H9 (cell line): Measurements from ENCODE around the gene HSPA1L. TPM values are rescaled to one million over a fixed set of nuclear protein-coding genes. Genes with fewer than 3 reads are reported as not detected.

Source experiments
- DNase-seq: peaks from one replicate; pipeline ENCODE4 v3.0.0-alpha.2; 2017
- H2AFZ ChIP-seq: one replicate; pipeline ENCODE4 v1.6.1; 2013; ENCODE audit warnings: mild to moderate bottlenecking, low read length, control low read depth, moderate library complexity
- H2AK5ac ChIP-seq: 2 replicates; pipeline ENCODE4 v1.6.1; 2013; ENCODE audit warnings: low read length, control low read depth, mixed read lengths; ENCODE audit not compliant: insufficient read length
- H2BK120ac ChIP-seq: one replicate; pipeline ENCODE4 v1.6.1; 2013; ENCODE audit warnings: low read depth, mild to moderate bottlenecking, low read length, control low read depth, inconsistent platforms; ENCODE audit not compliant: poor library complexity, severe bottlenecking
- H2BK12ac ChIP-seq: 2 replicates; pipeline ENCODE4 v1.6.1; 2013; ENCODE audit warnings: low read length, control low read depth, mixed read lengths, low read depth; ENCODE audit not compliant: insufficient read length
- H2BK15ac ChIP-seq: 2 replicates; pipeline ENCODE4 v1.6.1; 2013; ENCODE audit warnings: low read depth, low read length, control low read depth
- H2BK20ac ChIP-seq: one replicate; pipeline ENCODE4 v1.6.1; 2013; ENCODE audit warnings: low read depth, mild to moderate bottlenecking, low read length, control low read depth, inconsistent platforms; ENCODE audit not compliant: poor library complexity, severe bottlenecking
- H2BK5ac ChIP-seq: 2 replicates; pipeline ENCODE4 v1.6.1; 2013; ENCODE audit warnings: low read length, control low read depth, mixed read lengths; ENCODE audit not compliant: insufficient read length
- H3K14ac ChIP-seq: 2 replicates; pipeline ENCODE4 v1.6.1; 2013; ENCODE audit warnings: low read length, control low read depth; ENCODE audit not compliant: insufficient read depth
- H3K18ac ChIP-seq: 2 replicates; pipeline ENCODE4 v1.6.1; 2013; ENCODE audit warnings: low read depth, mild to moderate bottlenecking, mixed read lengths, low read length, control low read depth; ENCODE audit not compliant: insufficient read length
- H3K23ac ChIP-seq: 2 replicates; pipeline ENCODE4 v1.6.1; 2013; ENCODE audit warnings: low read length, control low read depth, mixed read lengths, low read depth; ENCODE audit not compliant: insufficient read length
- H3K23me2 ChIP-seq: 2 replicates; pipeline ENCODE4 v1.6.1; 2013; ENCODE audit warnings: low read depth, mild to moderate bottlenecking, mixed read lengths, low read length, control low read depth; ENCODE audit not compliant: insufficient read length, poor library complexity, severe bottlenecking
- H3K27ac ChIP-seq: 2 replicates; pipeline ENCODE4 v1.5.1; 2013; ENCODE audit warnings: low read length, control low read depth, mixed read lengths, low read depth; ENCODE audit not compliant: insufficient read length
- H3K27me3 ChIP-seq: 2 replicates; pipeline ENCODE4 v1.6.1; 2013; ENCODE audit warnings: low read length, control low read depth, inconsistent platforms; ENCODE audit not compliant: insufficient read depth
- H3K4ac ChIP-seq: 2 replicates; pipeline ENCODE4 v1.6.1; 2013; ENCODE audit warnings: low read depth, mild to moderate bottlenecking, control low read depth, inconsistent platforms, low read length, moderate library complexity
- H3K4me1 ChIP-seq: 2 replicates; pipeline ENCODE4 v1.6.1; 2013; ENCODE audit warnings: low read length, control low read depth, inconsistent platforms; ENCODE audit not compliant: insufficient read depth
- H3K4me2 ChIP-seq: 2 replicates; pipeline ENCODE4 v1.6.1; 2013; ENCODE audit warnings: low read length, control low read depth, mixed read lengths; ENCODE audit not compliant: insufficient read length, insufficient read depth
- H3K56ac ChIP-seq: 2 replicates; pipeline ENCODE4 v1.6.1; 2013; ENCODE audit warnings: low read depth, mild to moderate bottlenecking, mixed read lengths, low read length, control low read depth; ENCODE audit not compliant: insufficient read length
- H3K79me1 ChIP-seq: 2 replicates; pipeline ENCODE4 v1.6.1; 2013; ENCODE audit warnings: low read depth, mild to moderate bottlenecking, moderate library complexity, low read length, control low read depth, inconsistent platforms; ENCODE audit not compliant: insufficient read depth, poor library complexity, severe bottlenecking
- H3K79me2 ChIP-seq: 2 replicates; pipeline ENCODE4 v1.6.1; 2013; ENCODE audit warnings: low read length, control low read depth, inconsistent platforms; ENCODE audit not compliant: insufficient read depth
- H3K9ac ChIP-seq: 2 replicates; pipeline ENCODE4 v1.6.1; 2013; ENCODE audit warnings: low read length, control low read depth, mixed read lengths; ENCODE audit not compliant: insufficient read length; ENCODE audit errors: extremely low read depth
- H3K9me3 ChIP-seq: one replicate; pipeline ENCODE4 v1.6.1; 2013; ENCODE audit warnings: low read depth, low read length, inconsistent platforms; ENCODE audit not compliant: control insufficient read depth
- H3T11ph ChIP-seq: one replicate; pipeline ENCODE4 v1.6.1; 2013; ENCODE audit warnings: mild to moderate bottlenecking, low read length, control low read depth, inconsistent platforms
- H4K20me1 ChIP-seq: one replicate; pipeline ENCODE4 v1.6.1; 2013; ENCODE audit not compliant: control insufficient read depth, insufficient read length, insufficient read depth
- H4K5ac ChIP-seq: 2 replicates; pipeline ENCODE4 v1.6.1; 2013; ENCODE audit warnings: low read depth, mild to moderate bottlenecking, mixed read lengths, low read length, control low read depth; ENCODE audit not compliant: insufficient read length
- H4K8ac ChIP-seq: replicated peaks from 2 replicates; pipeline ENCODE4 v1.6.1; 2013; ENCODE audit warnings: low read length, control low read depth, mixed read lengths, low read depth; ENCODE audit not compliant: insufficient read length
- H4K91ac ChIP-seq: 2 replicates; pipeline ENCODE4 v1.6.1; 2013; ENCODE audit warnings: low read depth, mild to moderate bottlenecking, moderate library complexity, mixed read lengths, low read length, control low read depth; ENCODE audit not compliant: insufficient read length
- H3K27ac Mint-ChIP-seq, 3 experiments: 2 replicates in 2 of 3; 3 replicates in 1 of 3; pipeline ENCODE4 v1.8.0; 2020 to 2021; ENCODE audit warnings: mixed read lengths in 3 of 3, mild to moderate bottlenecking in 1 of 3, moderate library complexity in 1 of 3
- H3K27me3 Mint-ChIP-seq: 2 replicates; pipeline ENCODE4 v1.8.0; 2021; ENCODE audit warnings: low read depth, mild to moderate bottlenecking, moderate library complexity, mixed read lengths
- H3K36me3 Mint-ChIP-seq, 3 experiments: 2 replicates in 2 of 3; 3 replicates in 1 of 3; pipeline ENCODE4 v1.8.0; 2020 to 2021; ENCODE audit warnings: low read depth in 3 of 3, mixed read lengths in 3 of 3; ENCODE audit not compliant: insufficient read depth in 1 of 3
- H3K4me1 Mint-ChIP-seq, 2 experiments: 2 replicates each; pipeline ENCODE4 v1.8.0; 2020; ENCODE audit warnings: mixed read lengths in 2 of 2
- H3K4me3 Mint-ChIP-seq, 2 experiments: 2 replicates in 1 of 2; 3 replicates in 1 of 2; pipeline ENCODE4 v1.8.0; 2020 to 2021; ENCODE audit warnings: mild to moderate bottlenecking in 2 of 2, mixed read lengths in 2 of 2, moderate library complexity in 1 of 2
- H3K9me3 Mint-ChIP-seq, 2 experiments: 2 replicates in 1 of 2; 3 replicates in 1 of 2; pipeline ENCODE4 v1.8.0; 2020; ENCODE audit warnings: mild to moderate bottlenecking in 2 of 2, mixed read lengths in 2 of 2, moderate library complexity in 1 of 2
- CTCF ChIP-seq: fragments of 200-600 bp; sonication (generic); conservative IDR thresholded peaks from 3 replicates; pipeline ENCODE4 v1.8.0; 2021; ENCODE audit warnings: antibody characterized with exemption, mild to moderate bottlenecking
- WGBS: extraction: QIAGEN DNeasy Blood & Tissue Kit; methylation state at CpG from one replicate; pipeline ENCODE4 v1.1.7; 2013; ENCODE audit warnings: missing lambda C conversion rate, low lambda C conversion rate, mixed read lengths; ENCODE audit not compliant: insufficient read length; ENCODE audit errors: extremely low coverage; 5-methylcytosine and 5-hydroxymethylcytosine counted together
- total RNA-seq: library from RNA; stranded (reverse); gene quantifications from 2 replicates; pipeline ENCODE4 v1.2.1, GENCODE V29; 2021

HSPA1L gene
- total RNA-seq, 1 experiment from 2014 or later: 2.5 TPM

GRCh38 chr6:31806470-31807272 lies 8.4 kb downstream of the HSPA1L start, which contains the start of gene LSM2:
Gene LSM2 (minus strand): TSS chr6:31806966. CDS start chr6:31806757, 209 bp downstream.
- H3K79me1 ChIP-seq: peaks cover 10% of the 10 kb centered on the region
- H3K4me3 Mint-ChIP-seq: peak within 1 kb of the TSS; percentile 97
- H3K27ac Mint-ChIP-seq: peak within 1 kb of the TSS; percentile 94 to 98 (median 94)
- H2BK15ac ChIP-seq: no peak within 1 kb of the TSS
- peaks cover 7% of the 10 kb centered on the region for H3K23me2 ChIP-seq
- peak within 1 kb of the TSS; percentile 90 for H3K9ac ChIP-seq
- no peak within 1 kb of the TSS for H2BK12ac ChIP-seq
- H4K8ac ChIP-seq: no peak within 1 kb of the TSS
- H3K4me1 ChIP-seq: no peaks in the 10 kb centered on the region
- H3K56ac ChIP-seq: no peak within 1 kb of the TSS
- peak within 1 kb of the TSS; percentile 99 for H3K14ac ChIP-seq
- H2BK120ac ChIP-seq: no peak within 1 kb of the TSS
- no peak within 1 kb of the TSS for H2BK5ac ChIP-seq
- H4K20me1 ChIP-seq: no peaks in the 10 kb centered on the region
- H2BK20ac ChIP-seq: no peak within 1 kb of the TSS
- no peak within 1 kb of the TSS; the same call in 1 of the 2 replicates for H3K4ac ChIP-seq
- no peaks in the 10 kb centered on the region for H3K27me3 ChIP-seq
- no peak within 1 kb of the TSS for H3T11ph ChIP-seq
- H2AK5ac ChIP-seq: no peak within 1 kb of the TSS
- no peak within 1 kb of the TSS for H2AFZ ChIP-seq
- H4K91ac ChIP-seq: no peak within 1 kb of the TSS
- DNase-seq: peak; percentile 96
- no peaks in the 10 kb centered on the region for H3K27me3 Mint-ChIP-seq
- WGBS: no CpG with 5 or more reads among the region's 51 CpGs
- H4K5ac ChIP-seq: no peak within 1 kb of the TSS
- H3K36me3 Mint-ChIP-seq: peaks cover 6 to 30% (median 22%) of the 10 kb centered on the region in 3 experiments; a peak in 6 of 7 replicates
- no peaks in the 10 kb centered on the region for H3K9me3 Mint-ChIP-seq
- H3K18ac ChIP-seq: peak within 1 kb of the TSS; percentile 99
- H3K9me3 ChIP-seq: no peaks in the 10 kb centered on the region
- H3K23ac ChIP-seq: no peak within 1 kb of the TSS
- H3K79me2 ChIP-seq: peaks cover 4% of the 10 kb centered on the region; the same call in 1 of the 2 replicates
- peak within 1 kb of the TSS; percentile 82 for H3K4me2 ChIP-seq
- peaks cover 3 to 11% of the 10 kb centered on the region in 2 experiments; a peak in 3 of 4 replicates for H3K4me1 Mint-ChIP-seq
- peak; percentile 40; the same call in 2 of the 3 replicates for TF ChIP-seq CTCF
- peak within 1 kb of the TSS; percentile 18 for H3K27ac ChIP-seq
